H9 (cell line): ENCODE results near the gene TMEM270. TPM values are rescaled to one million over a fixed set of nuclear protein-coding genes. Genes with fewer than 3 reads are reported as not detected.
"Not testable (repeated sequence)": the region's sequence is repeated elsewhere in the genome, so short reads cannot be mapped to it uniquely, and the experiment has no call there.

ENCODE experiments used
- DNase-seq: peaks from one replicate; pipeline ENCODE4 v3.0.0-alpha.2; 2017
- H2AFZ ChIP-seq: one replicate; pipeline ENCODE4 v1.6.1; 2013; ENCODE audit warnings: mild to moderate bottlenecking, low read length, control low read depth, moderate library complexity
- H2AK5ac ChIP-seq: 2 replicates; pipeline ENCODE4 v1.6.1; 2013; ENCODE audit warnings: low read length, control low read depth, mixed read lengths; ENCODE audit not compliant: insufficient read length
- H2BK120ac ChIP-seq: one replicate; pipeline ENCODE4 v1.6.1; 2013; ENCODE audit warnings: low read depth, mild to moderate bottlenecking, low read length, control low read depth, inconsistent platforms; ENCODE audit not compliant: poor library complexity, severe bottlenecking
- H2BK12ac ChIP-seq: 2 replicates; pipeline ENCODE4 v1.6.1; 2013; ENCODE audit warnings: low read length, control low read depth, mixed read lengths, low read depth; ENCODE audit not compliant: insufficient read length
- H2BK15ac ChIP-seq: 2 replicates; pipeline ENCODE4 v1.6.1; 2013; ENCODE audit warnings: low read depth, low read length, control low read depth
- H2BK20ac ChIP-seq: one replicate; pipeline ENCODE4 v1.6.1; 2013; ENCODE audit warnings: low read depth, mild to moderate bottlenecking, low read length, control low read depth, inconsistent platforms; ENCODE audit not compliant: poor library complexity, severe bottlenecking
- H2BK5ac ChIP-seq: 2 replicates; pipeline ENCODE4 v1.6.1; 2013; ENCODE audit warnings: low read length, control low read depth, mixed read lengths; ENCODE audit not compliant: insufficient read length
- H3K14ac ChIP-seq: 2 replicates; pipeline ENCODE4 v1.6.1; 2013; ENCODE audit warnings: low read length, control low read depth; ENCODE audit not compliant: insufficient read depth
- H3K18ac ChIP-seq: 2 replicates; pipeline ENCODE4 v1.6.1; 2013; ENCODE audit warnings: low read depth, mild to moderate bottlenecking, mixed read lengths, low read length, control low read depth; ENCODE audit not compliant: insufficient read length
- H3K23ac ChIP-seq: 2 replicates; pipeline ENCODE4 v1.6.1; 2013; ENCODE audit warnings: low read length, control low read depth, mixed read lengths, low read depth; ENCODE audit not compliant: insufficient read length
- H3K23me2 ChIP-seq: 2 replicates; pipeline ENCODE4 v1.6.1; 2013; ENCODE audit warnings: low read depth, mild to moderate bottlenecking, mixed read lengths, low read length, control low read depth; ENCODE audit not compliant: insufficient read length, poor library complexity, severe bottlenecking
- H3K27ac ChIP-seq: 2 replicates; pipeline ENCODE4 v1.5.1; 2013; ENCODE audit warnings: low read length, control low read depth, mixed read lengths, low read depth; ENCODE audit not compliant: insufficient read length
- H3K27me3 ChIP-seq: 2 replicates; pipeline ENCODE4 v1.6.1; 2013; ENCODE audit warnings: low read length, control low read depth, inconsistent platforms; ENCODE audit not compliant: insufficient read depth
- H3K4ac ChIP-seq: 2 replicates; pipeline ENCODE4 v1.6.1; 2013; ENCODE audit warnings: low read depth, mild to moderate bottlenecking, control low read depth, inconsistent platforms, low read length, moderate library complexity
- H3K4me1 ChIP-seq: 2 replicates; pipeline ENCODE4 v1.6.1; 2013; ENCODE audit warnings: low read length, control low read depth, inconsistent platforms; ENCODE audit not compliant: insufficient read depth
- H3K4me2 ChIP-seq: 2 replicates; pipeline ENCODE4 v1.6.1; 2013; ENCODE audit warnings: low read length, control low read depth, mixed read lengths; ENCODE audit not compliant: insufficient read length, insufficient read depth
- H3K56ac ChIP-seq: 2 replicates; pipeline ENCODE4 v1.6.1; 2013; ENCODE audit warnings: low read depth, mild to moderate bottlenecking, mixed read lengths, low read length, control low read depth; ENCODE audit not compliant: insufficient read length
- H3K79me1 ChIP-seq: 2 replicates; pipeline ENCODE4 v1.6.1; 2013; ENCODE audit warnings: low read depth, mild to moderate bottlenecking, moderate library complexity, low read length, control low read depth, inconsistent platforms; ENCODE audit not compliant: insufficient read depth, poor library complexity, severe bottlenecking
- H3K79me2 ChIP-seq: 2 replicates; pipeline ENCODE4 v1.6.1; 2013; ENCODE audit warnings: low read length, control low read depth, inconsistent platforms; ENCODE audit not compliant: insufficient read depth
- H3K9ac ChIP-seq: 2 replicates; pipeline ENCODE4 v1.6.1; 2013; ENCODE audit warnings: low read length, control low read depth, mixed read lengths; ENCODE audit not compliant: insufficient read length; ENCODE audit errors: extremely low read depth
- H3K9me3 ChIP-seq: one replicate; pipeline ENCODE4 v1.6.1; 2013; ENCODE audit warnings: low read depth, low read length, inconsistent platforms; ENCODE audit not compliant: control insufficient read depth
- H3T11ph ChIP-seq: one replicate; pipeline ENCODE4 v1.6.1; 2013; ENCODE audit warnings: mild to moderate bottlenecking, low read length, control low read depth, inconsistent platforms
- H4K20me1 ChIP-seq: one replicate; pipeline ENCODE4 v1.6.1; 2013; ENCODE audit not compliant: control insufficient read depth, insufficient read length, insufficient read depth
- H4K5ac ChIP-seq: 2 replicates; pipeline ENCODE4 v1.6.1; 2013; ENCODE audit warnings: low read depth, mild to moderate bottlenecking, mixed read lengths, low read length, control low read depth; ENCODE audit not compliant: insufficient read length
- H4K8ac ChIP-seq: replicated peaks from 2 replicates; pipeline ENCODE4 v1.6.1; 2013; ENCODE audit warnings: low read length, control low read depth, mixed read lengths, low read depth; ENCODE audit not compliant: insufficient read length
- H4K91ac ChIP-seq: 2 replicates; pipeline ENCODE4 v1.6.1; 2013; ENCODE audit warnings: low read depth, mild to moderate bottlenecking, moderate library complexity, mixed read lengths, low read length, control low read depth; ENCODE audit not compliant: insufficient read length
- H3K27ac Mint-ChIP-seq, 3 experiments: 2 replicates in 2 of 3; 3 replicates in 1 of 3; pipeline ENCODE4 v1.8.0; 2020 to 2021; ENCODE audit warnings: mixed read lengths in 3 of 3, mild to moderate bottlenecking in 1 of 3, moderate library complexity in 1 of 3
- H3K27me3 Mint-ChIP-seq: 2 replicates; pipeline ENCODE4 v1.8.0; 2021; ENCODE audit warnings: low read depth, mild to moderate bottlenecking, moderate library complexity, mixed read lengths
- H3K36me3 Mint-ChIP-seq, 3 experiments: 2 replicates in 2 of 3; 3 replicates in 1 of 3; pipeline ENCODE4 v1.8.0; 2020 to 2021; ENCODE audit warnings: low read depth in 3 of 3, mixed read lengths in 3 of 3; ENCODE audit not compliant: insufficient read depth in 1 of 3
- H3K4me1 Mint-ChIP-seq, 2 experiments: 2 replicates each; pipeline ENCODE4 v1.8.0; 2020; ENCODE audit warnings: mixed read lengths in 2 of 2
- H3K4me3 Mint-ChIP-seq, 2 experiments: 2 replicates in 1 of 2; 3 replicates in 1 of 2; pipeline ENCODE4 v1.8.0; 2020 to 2021; ENCODE audit warnings: mild to moderate bottlenecking in 2 of 2, mixed read lengths in 2 of 2, moderate library complexity in 1 of 2
- H3K9me3 Mint-ChIP-seq, 2 experiments: 2 replicates in 1 of 2; 3 replicates in 1 of 2; pipeline ENCODE4 v1.8.0; 2020; ENCODE audit warnings: mild to moderate bottlenecking in 2 of 2, mixed read lengths in 2 of 2, moderate library complexity in 1 of 2
- CTCF ChIP-seq: fragments of 200-600 bp; sonication (generic); conservative IDR thresholded peaks from 3 replicates; pipeline ENCODE4 v1.8.0; 2021; ENCODE audit warnings: antibody characterized with exemption, mild to moderate bottlenecking
- WGBS: extraction: QIAGEN DNeasy Blood & Tissue Kit; methylation state at CpG from one replicate; pipeline ENCODE4 v1.1.7; 2013; ENCODE audit warnings: missing lambda C conversion rate, low lambda C conversion rate, mixed read lengths; ENCODE audit not compliant: insufficient read length; ENCODE audit errors: extremely low coverage; 5-methylcytosine and 5-hydroxymethylcytosine counted together
- total RNA-seq: library from RNA; stranded (reverse); gene quantifications from 2 replicates; pipeline ENCODE4 v1.2.1, GENCODE V29; 2021

The TMEM270 gene
- total RNA-seq, 1 experiment from 2014 or later, result not detected

GRCh38 chr7:73820013-73820412 lies 40.9 kb upstream of the TMEM270 start:
- Histone ChIP-seq H4K8ac (no peak overlapping the region), H3K27me3 (no peaks in the 10 kb centered on the region), H3K4me2 (no peak overlapping the region), H2AFZ (no peak overlapping the region), H3K14ac (no peak overlapping the region), H3K9ac (no peak overlapping the region), H2BK5ac (no peak overlapping the region), H2BK20ac (no peak overlapping the region), H3K79me2 (no peaks in the 10 kb centered on the region), H2BK12ac (no peak overlapping the region), H3K4ac (no peak overlapping the region), H4K91ac (no peak overlapping the region), H3K27ac (no peak overlapping the region), H3K79me1 (no peaks in the 10 kb centered on the region), H3K56ac (no peak overlapping the region), H4K20me1 (no peaks in the 10 kb centered on the region), H3K18ac (no peak overlapping the region), H3T11ph (no peak overlapping the region), H2AK5ac (no peak overlapping the region), H3K9me3 (no peaks in the 10 kb centered on the region), H2BK15ac (no peak overlapping the region), H4K5ac (no peak overlapping the region), H3K4me1 (no peaks in the 10 kb centered on the region), H3K23ac (no peak overlapping the region), H3K23me2 (no peaks in the 10 kb centered on the region), H2BK120ac (no peak overlapping the region)
- Mint-ChIP-seq H3K36me3 (no peaks in the 10 kb centered on the region; a peak in 1 of 7 replicates), H3K27me3 (peaks cover 25% of the 10 kb centered on the region), H3K27ac (peak overlapping the region in 1 of 3 experiments; percentile 26; a peak in 1 of 7 replicates), H3K4me1 (peaks cover 14 to 17% of the 10 kb centered on the region in 2 experiments), H3K4me3 (no peak overlapping the region), H3K9me3 (no peaks in the 10 kb centered on the region)
- no peak for DNase-seq
- whole genome bisulfite sequencing, result no CpG with 5 or more reads among the region's 7 CpGs
- no peak for TF ChIP-seq CTCF

DNA sequence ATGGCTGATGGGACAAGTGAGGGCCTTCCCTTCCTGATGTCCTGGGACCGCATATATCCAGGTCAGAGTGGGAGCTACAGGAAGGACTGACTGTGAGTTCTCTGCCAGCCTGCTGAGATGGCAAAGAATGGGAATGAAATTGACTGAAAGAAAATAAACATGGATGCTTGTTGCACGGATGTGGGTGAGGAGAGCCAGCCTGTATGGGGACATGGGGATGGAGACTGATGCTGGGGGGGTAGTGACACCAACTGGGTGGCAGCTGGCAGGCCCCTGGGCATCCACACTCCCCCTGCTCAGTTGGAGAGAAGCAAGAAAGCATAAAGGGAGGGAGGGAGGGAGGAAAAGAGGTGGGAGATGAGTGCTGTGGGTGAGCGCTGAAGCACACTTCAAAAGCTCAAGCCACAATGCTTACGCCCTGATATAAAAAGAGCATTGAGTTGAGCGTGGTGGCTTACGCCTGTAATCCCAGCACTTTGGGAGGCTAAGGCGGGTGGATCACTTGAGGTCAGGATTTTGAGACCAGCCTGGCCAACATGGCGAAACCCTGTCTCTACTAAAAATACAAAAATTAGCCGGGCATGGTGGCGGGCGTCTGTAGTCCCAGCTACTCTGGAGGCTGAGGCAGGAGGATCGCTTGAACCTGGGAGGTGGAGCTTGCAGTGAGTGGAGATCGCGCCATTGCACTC lies 39.2 kb upstream of the TMEM270 start:
- H3K4me1 Mint-ChIP-seq, result peaks cover 17 to 23% of the 10 kb centered on the region in 2 experiments
- H3K56ac ChIP-seq, DNase-seq: not testable (repeated sequence)

More for the DNA sequence above, 39.2 kb upstream of the TMEM270 start:
- not testable (repeated sequence) for H2AFZ ChIP-seq, H4K91ac ChIP-seq, H3T11ph ChIP-seq, H3K4me2 ChIP-seq, H2BK5ac ChIP-seq, H3K23me2 ChIP-seq, H3K9me3 Mint-ChIP-seq, H3K9ac ChIP-seq, H3K79me1 ChIP-seq, H3K9me3 ChIP-seq, H2BK15ac ChIP-seq, H3K23ac ChIP-seq, H3K4me3 Mint-ChIP-seq, H3K14ac ChIP-seq, H3K79me2 ChIP-seq, H4K8ac ChIP-seq, H4K20me1 ChIP-seq, H2AK5ac ChIP-seq, H3K27ac ChIP-seq, H2BK12ac ChIP-seq, H2BK20ac ChIP-seq, H3K27ac Mint-ChIP-seq, H3K27me3 ChIP-seq, H2BK120ac ChIP-seq, H4K5ac ChIP-seq, H3K18ac ChIP-seq, H3K4me1 ChIP-seq, H3K36me3 Mint-ChIP-seq, H3K4ac ChIP-seq
- no CpG with 5 or more reads among the region's 14 CpGs for WGBS
- H3K27me3 Mint-ChIP-seq, result peaks cover 26% of the 10 kb centered on the region
